ENCODE measurements around the gene FMN1. TPM values are rescaled to one million over a fixed set of nuclear protein-coding genes. Genes with fewer than 3 reads are reported as not detected.

FMN1 gene
- total RNA-seq, 1 donor from 2014 or later: 4.2 TPM

- Mint-ChIP-seq H3K4me1 (ENCODE audit: unreplicated experiment) (peaks cover 16% of the 10 kb centered on the region), H3K36me3 (ENCODE audit: unreplicated experiment) (no peaks in the 10 kb centered on the region), H3K4me3 (ENCODE audit: unreplicated experiment) (no peak overlapping the region), H3K27ac (ENCODE audit: unreplicated experiment) (no peak overlapping the region), H3K9me3 (ENCODE audit: unreplicated experiment) (no peaks in the 10 kb centered on the region), H3K27me3 (ENCODE audit: unreplicated experiment) (peaks cover 3% of the 10 kb centered on the region)
- no peak for TF ChIP-seq CTCF (IDR thresholded peaks at IDR 0.05)
- DNase-seq (ENCODE audit: extremely low spot score, unreplicated experiment): no peak
Measured at GRCh38 chr15:33200444-33200843, 5.9 kb upstream of the FMN1 start.

GRCh38 chr15:33198541-33198940, 4.0 kb upstream of the FMN1 start:
- DNase-seq (ENCODE audit: extremely low spot score, unreplicated experiment): no peak
- Mint-ChIP-seq H3K9me3 (ENCODE audit: unreplicated experiment) (no peaks in the 10 kb centered on the region), H3K27me3 (ENCODE audit: unreplicated experiment) (peaks cover under 1% of the 10 kb centered on the region), H3K36me3 (ENCODE audit: unreplicated experiment) (no peaks in the 10 kb centered on the region), H3K27ac (ENCODE audit: unreplicated experiment) (no peak overlapping the region), H3K4me1 (ENCODE audit: unreplicated experiment) (peaks cover 24% of the 10 kb centered on the region), H3K4me3 (ENCODE audit: unreplicated experiment) (no peak overlapping the region)
- TF ChIP-seq CTCF (IDR thresholded peaks at IDR 0.05): no peak

GRCh38 chr15:33197636-33198035, 3.1 kb upstream of the FMN1 start:
- Mint-ChIP-seq H3K36me3 (ENCODE audit: unreplicated experiment) (no peaks in the 10 kb centered on the region), H3K4me1 (ENCODE audit: unreplicated experiment) (peaks cover 24% of the 10 kb centered on the region), H3K27me3 (ENCODE audit: unreplicated experiment) (peaks cover 9% of the 10 kb centered on the region), H3K9me3 (ENCODE audit: unreplicated experiment) (no peaks in the 10 kb centered on the region), H3K27ac (ENCODE audit: unreplicated experiment) (no peak overlapping the region), H3K4me3 (ENCODE audit: unreplicated experiment) (no peak overlapping the region)
- TF ChIP-seq CTCF (IDR thresholded peaks at IDR 0.05): no peak
- DNase-seq (ENCODE audit: extremely low spot score, unreplicated experiment): no peak

- no peak for TF ChIP-seq CTCF (IDR thresholded peaks at IDR 0.05)
- Mint-ChIP-seq H3K36me3 (ENCODE audit: unreplicated experiment) (no peaks in the 10 kb centered on the region), H3K4me1 (ENCODE audit: unreplicated experiment) (peaks cover 8% of the 10 kb centered on the region), H3K27me3 (ENCODE audit: unreplicated experiment) (peaks cover 32% of the 10 kb centered on the region), H3K9me3 (ENCODE audit: unreplicated experiment) (no peaks in the 10 kb centered on the region), H3K27ac (ENCODE audit: unreplicated experiment) (no peak overlapping the region), H3K4me3 (ENCODE audit: unreplicated experiment) (peak overlapping the region; percentile 82)
- no peak for DNase-seq (ENCODE audit: extremely low spot score, unreplicated experiment)
Measured at GRCh38 chr15:33194237-33194636, 277 bp downstream of the FMN1 start.

GRCh38 chr15:33191591-33191990, 2.9 kb downstream of the FMN1 start:
- H3K4me3 Mint-ChIP-seq (ENCODE audit: unreplicated experiment): no peak overlapping the region
- DNase-seq (ENCODE audit: extremely low spot score, unreplicated experiment): no peak
- no peak for TF ChIP-seq CTCF (IDR thresholded peaks at IDR 0.05)
- H3K4me1 Mint-ChIP-seq (ENCODE audit: unreplicated experiment): peaks cover 8% of the 10 kb centered on the region
- peaks cover 51% of the 10 kb centered on the region for H3K27me3 Mint-ChIP-seq (ENCODE audit: unreplicated experiment)
- no peaks in the 10 kb centered on the region for H3K36me3 Mint-ChIP-seq (ENCODE audit: unreplicated experiment)
- no peak overlapping the region for H3K27ac Mint-ChIP-seq (ENCODE audit: unreplicated experiment)
- H3K9me3 Mint-ChIP-seq (ENCODE audit: unreplicated experiment): no peaks in the 10 kb centered on the region

All from osteocyte (in vitro differentiated cells).